ENCODE results near the gene TMA16.

TMA16 gene

DNA sequence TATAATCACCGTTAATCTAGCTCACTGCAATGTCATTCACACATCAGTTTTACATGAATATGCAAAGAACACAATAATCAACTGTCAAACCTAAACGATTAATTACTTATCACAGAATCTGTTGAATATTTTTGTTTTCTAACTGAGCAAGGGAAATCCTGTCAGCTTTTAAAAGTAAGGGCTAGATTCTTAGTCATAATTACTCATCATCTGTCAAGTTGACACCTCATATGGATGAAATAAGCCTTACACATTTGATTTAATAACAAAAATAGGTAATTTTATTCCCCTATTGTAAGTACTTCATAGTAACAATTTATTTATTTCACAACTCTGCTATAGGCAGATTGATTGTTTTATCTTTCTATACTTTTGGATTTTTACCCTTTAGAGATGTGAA lies 32.7 kb downstream of the TMA16 start:
- Histone ChIP-seq H3K9ac (ENCODE audit: low read length) (no peak overlapping the region), H3K4me1 (ENCODE audit: control insufficient read depth, insufficient read depth, low read depth, low read length) (no peaks in the 10 kb centered on the region), H2BK5ac (ENCODE audit: low read depth, low read length, poor library complexity, severe bottlenecking) (no peak overlapping the region), H3K4me3 (ENCODE audit: insufficient read depth in 1 of 2, low read depth in 1 of 2, low read length in 2 of 2) (no peak overlapping the region), H4K91ac (ENCODE audit: low read length) (no peak overlapping the region), H3K27ac (ENCODE audit: low read length, poor library complexity, severe bottlenecking) (no peak overlapping the region), H3K4ac (ENCODE audit: low read depth in 1 of 2, low read length in 2 of 2) (no peak overlapping the region), H2BK12ac (ENCODE audit: low read length in 2 of 2) (no peak overlapping the region), H3K36me3 (ENCODE audit: control insufficient read depth in 1 of 2, insufficient read depth in 2 of 2, low read depth in 1 of 2, low read length in 2 of 2) (peaks cover 7 to 88% of the 10 kb centered on the region in 2 experiments), H2AFZ (ENCODE audit: low read depth, low read length) (no peak overlapping the region), H3K79me1 (replicated peaks; ENCODE audit: low read length, poor library complexity, severe bottlenecking) (peaks cover 3% of the 10 kb centered on the region), H3K4me2 (ENCODE audit: low read length, poor library complexity, severe bottlenecking) (no peak overlapping the region), H3K9me3 (ENCODE audit: control insufficient read depth, low read length) (no peaks in the 10 kb centered on the region), H2AK5ac (ENCODE audit: low read length, severe bottlenecking) (no peak overlapping the region), H3K23ac (ENCODE audit: low read length in 2 of 2) (no peak overlapping the region), H3K18ac (ENCODE audit: low read depth in 1 of 2, low read length in 2 of 2) (no peak overlapping the region), H2BK120ac (ENCODE audit: low read depth, low read length) (no peak overlapping the region), H3K14ac (ENCODE audit: low read length in 2 of 2) (no peak overlapping the region), H4K8ac (ENCODE audit: low read length) (no peak overlapping the region), H3K27me3 (ENCODE audit: control insufficient read depth in 1 of 2, insufficient read depth in 1 of 2, low read length in 2 of 2) (no peaks in the 10 kb centered on the region), H2BK15ac (ENCODE audit: low read depth, poor library complexity, severe bottlenecking) (no peak overlapping the region)
- DNase-seq, result no peak
- WGBS, result 98% methylated on average over 2 of the region's 2 CpGs

DNA sequence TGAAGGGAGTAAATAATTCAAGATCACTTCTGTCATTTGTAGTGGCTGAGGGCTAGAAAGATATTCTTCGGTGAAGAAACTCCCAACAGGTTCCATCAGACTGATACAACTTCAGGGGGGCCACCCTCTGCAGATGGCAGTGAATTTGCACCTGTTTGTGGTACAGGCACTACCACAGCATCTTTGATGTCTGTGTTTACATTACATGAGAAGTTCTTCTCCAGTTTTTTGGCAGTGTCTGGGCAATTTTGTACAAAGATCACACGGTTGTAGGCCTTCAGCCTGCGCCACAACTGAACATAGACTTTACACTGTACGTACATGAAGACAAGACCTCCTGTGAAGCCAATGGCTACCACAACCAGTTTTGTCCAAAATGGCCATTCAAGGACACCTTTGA lies 34.2 kb downstream of the TMA16 start:
- no peak overlapping the region for H2BK15ac ChIP-seq (ENCODE audit: low read depth, poor library complexity, severe bottlenecking)
- no peak for DNase-seq
- H3K79me1 ChIP-seq (replicated peaks; ENCODE audit: low read length, poor library complexity, severe bottlenecking), result peaks cover 2% of the 10 kb centered on the region
- H2AFZ ChIP-seq (ENCODE audit: low read depth, low read length), result no peak overlapping the region
- no peak overlapping the region for H4K8ac ChIP-seq (ENCODE audit: low read length)
- no peak overlapping the region for H3K23ac ChIP-seq (ENCODE audit: low read length in 2 of 2)
- H3K27me3 ChIP-seq (ENCODE audit: control insufficient read depth in 1 of 2, insufficient read depth in 1 of 2, low read length in 2 of 2), result no peaks in the 10 kb centered on the region
- H2BK12ac ChIP-seq (ENCODE audit: low read length in 2 of 2), result no peak overlapping the region
- no peak overlapping the region for H2AK5ac ChIP-seq (ENCODE audit: low read length, severe bottlenecking)
- H4K91ac ChIP-seq (ENCODE audit: low read length), result no peak overlapping the region
- no peak overlapping the region for H3K18ac ChIP-seq (ENCODE audit: low read depth in 1 of 2, low read length in 2 of 2)
- H3K4me1 ChIP-seq (ENCODE audit: control insufficient read depth, insufficient read depth, low read depth, low read length), result no peaks in the 10 kb centered on the region
- H3K9ac ChIP-seq (ENCODE audit: low read length), result no peak overlapping the region
- 100% methylated on average over 4 of the region's 4 CpGs for WGBS
- H2BK5ac ChIP-seq (ENCODE audit: low read depth, low read length, poor library complexity, severe bottlenecking), result no peak overlapping the region
- no peaks in the 10 kb centered on the region for H3K9me3 ChIP-seq (ENCODE audit: control insufficient read depth, low read length)
- peaks cover 4 to 84% of the 10 kb centered on the region in 2 experiments for H3K36me3 ChIP-seq (ENCODE audit: control insufficient read depth in 1 of 2, insufficient read depth in 2 of 2, low read depth in 1 of 2, low read length in 2 of 2)
- no peak overlapping the region for H3K4me2 ChIP-seq (ENCODE audit: low read length, poor library complexity, severe bottlenecking)
- no peak overlapping the region for H3K27ac ChIP-seq (ENCODE audit: low read length, poor library complexity, severe bottlenecking)
- H3K4ac ChIP-seq (ENCODE audit: low read depth in 1 of 2, low read length in 2 of 2), result no peak overlapping the region
- H2BK120ac ChIP-seq (ENCODE audit: low read depth, low read length), result no peak overlapping the region
- H3K4me3 ChIP-seq (ENCODE audit: insufficient read depth in 1 of 2, low read depth in 1 of 2, low read length in 2 of 2), result no peak overlapping the region
- no peak overlapping the region for H3K14ac ChIP-seq (ENCODE audit: low read length in 2 of 2)

DNA sequence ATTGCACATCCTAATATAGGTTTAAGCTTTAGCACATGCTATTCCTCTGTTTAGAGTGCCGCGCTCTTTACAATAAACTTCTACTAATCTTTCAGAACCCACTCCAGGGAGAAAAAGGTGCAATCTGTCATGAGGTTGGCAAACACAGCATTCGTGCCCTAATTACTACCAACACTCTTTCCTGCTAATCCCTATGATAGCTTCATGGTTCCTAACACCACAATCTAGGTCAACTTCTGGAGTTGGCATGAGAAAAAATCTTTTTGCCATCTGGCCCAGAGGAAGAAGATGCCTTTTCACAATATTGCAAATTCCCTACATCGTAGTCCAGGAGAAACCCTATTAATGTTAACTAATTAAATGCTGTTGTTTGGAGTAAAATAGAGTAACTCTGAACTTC lies 39.6 kb downstream of the TMA16 start:
- Histone ChIP-seq H4K8ac (ENCODE audit: low read length) (no peak overlapping the region), H2BK12ac (ENCODE audit: low read length in 2 of 2) (no peak overlapping the region), H3K27ac (ENCODE audit: low read length, poor library complexity, severe bottlenecking) (no peak overlapping the region), H3K4ac (ENCODE audit: low read depth in 1 of 2, low read length in 2 of 2) (no peak overlapping the region), H2BK120ac (ENCODE audit: low read depth, low read length) (no peak overlapping the region), H3K4me2 (ENCODE audit: low read length, poor library complexity, severe bottlenecking) (no peak overlapping the region), H3K4me3 (ENCODE audit: insufficient read depth in 1 of 2, low read depth in 1 of 2, low read length in 2 of 2) (no peak overlapping the region), H3K18ac (ENCODE audit: low read depth in 1 of 2, low read length in 2 of 2) (no peak overlapping the region), H3K9me3 (ENCODE audit: control insufficient read depth, low read length) (no peaks in the 10 kb centered on the region), H2AK5ac (ENCODE audit: low read length, severe bottlenecking) (no peak overlapping the region), H3K36me3 (ENCODE audit: control insufficient read depth in 1 of 2, insufficient read depth in 2 of 2, low read depth in 1 of 2, low read length in 2 of 2) (peaks cover 0 to 47% of the 10 kb centered on the region in 2 experiments), H3K4me1 (ENCODE audit: control insufficient read depth, insufficient read depth, low read depth, low read length) (no peaks in the 10 kb centered on the region), H4K91ac (ENCODE audit: low read length) (no peak overlapping the region), H2AFZ (ENCODE audit: low read depth, low read length) (no peak overlapping the region), H3K9ac (ENCODE audit: low read length) (no peak overlapping the region), H3K23ac (ENCODE audit: low read length in 2 of 2) (no peak overlapping the region), H2BK15ac (ENCODE audit: low read depth, poor library complexity, severe bottlenecking) (no peak overlapping the region), H2BK5ac (ENCODE audit: low read depth, low read length, poor library complexity, severe bottlenecking) (no peak overlapping the region), H3K79me1 (replicated peaks; ENCODE audit: low read length, poor library complexity, severe bottlenecking) (no peaks in the 10 kb centered on the region), H3K27me3 (ENCODE audit: control insufficient read depth in 1 of 2, insufficient read depth in 1 of 2, low read length in 2 of 2) (no peaks in the 10 kb centered on the region), H3K14ac (ENCODE audit: low read length in 2 of 2) (no peak overlapping the region)
- no peak for DNase-seq
- 95% methylated on average over 3 of the region's 4 CpGs for WGBS

DNA sequence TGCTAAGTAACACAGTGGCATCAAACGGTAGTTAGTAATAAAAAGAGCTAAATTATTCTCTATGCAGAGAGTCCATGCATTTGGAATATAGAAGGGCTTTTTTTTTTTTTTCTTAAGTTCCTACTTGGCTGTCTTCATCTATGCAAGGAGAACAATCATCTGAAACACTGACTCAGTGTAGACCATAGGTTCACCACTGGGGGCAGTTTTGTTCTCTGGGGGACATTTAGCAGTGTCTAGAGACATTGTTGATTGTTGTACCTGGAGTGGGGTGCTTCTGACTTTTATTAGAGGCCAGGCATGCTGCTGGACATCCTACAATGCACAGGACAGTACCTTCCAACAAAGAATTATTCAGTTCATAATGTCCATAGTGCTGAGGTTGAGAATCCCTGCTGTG lies 41.2 kb downstream of the TMA16 start:
- no peak for DNase-seq
- peaks cover 1% of the 10 kb centered on the region for H3K4me1 ChIP-seq (ENCODE audit: control insufficient read depth, insufficient read depth, low read depth, low read length)
- H3K27me3 ChIP-seq (ENCODE audit: control insufficient read depth in 1 of 2, insufficient read depth in 1 of 2, low read length in 2 of 2), result no peaks in the 10 kb centered on the region
- H3K4me3 ChIP-seq (ENCODE audit: insufficient read depth in 1 of 2, low read depth in 1 of 2, low read length in 2 of 2), result no peak overlapping the region
- H3K27ac ChIP-seq (ENCODE audit: low read length, poor library complexity, severe bottlenecking), result no peak overlapping the region
- no peak overlapping the region for H2BK5ac ChIP-seq (ENCODE audit: low read depth, low read length, poor library complexity, severe bottlenecking)
- H2BK120ac ChIP-seq (ENCODE audit: low read depth, low read length), result no peak overlapping the region
- no peak overlapping the region for H3K23ac ChIP-seq (ENCODE audit: low read length in 2 of 2)
- H3K79me1 ChIP-seq (replicated peaks; ENCODE audit: low read length, poor library complexity, severe bottlenecking), result no peaks in the 10 kb centered on the region
- no peak overlapping the region for H2BK15ac ChIP-seq (ENCODE audit: low read depth, poor library complexity, severe bottlenecking)
- H3K14ac ChIP-seq (ENCODE audit: low read length in 2 of 2), result no peak overlapping the region
- H2AK5ac ChIP-seq (ENCODE audit: low read length, severe bottlenecking), result no peak overlapping the region
- H3K4me2 ChIP-seq (ENCODE audit: low read length, poor library complexity, severe bottlenecking), result no peak overlapping the region
- H4K8ac ChIP-seq (ENCODE audit: low read length), result no peak overlapping the region
- H3K9ac ChIP-seq (ENCODE audit: low read length), result no peak overlapping the region
- no peak overlapping the region for H2BK12ac ChIP-seq (ENCODE audit: low read length in 2 of 2)
- no peak overlapping the region for H4K91ac ChIP-seq (ENCODE audit: low read length)
- H2AFZ ChIP-seq (ENCODE audit: low read depth, low read length), result no peak overlapping the region
- no peaks in the 10 kb centered on the region for H3K9me3 ChIP-seq (ENCODE audit: control insufficient read depth, low read length)
- H3K4ac ChIP-seq (ENCODE audit: low read depth in 1 of 2, low read length in 2 of 2), result no peak overlapping the region
- peaks cover 0 to 33% of the 10 kb centered on the region in 2 experiments for H3K36me3 ChIP-seq (ENCODE audit: control insufficient read depth in 1 of 2, insufficient read depth in 2 of 2, low read depth in 1 of 2, low read length in 2 of 2)
- WGBS, result 100% methylated on average over 1 of the region's 1 CpG
- no peak overlapping the region for H3K18ac ChIP-seq (ENCODE audit: low read depth in 1 of 2, low read length in 2 of 2)

Measured in mesenchymal stem cell (in vitro differentiated cells and primary cell).